NOMO-1 (cell line): ENCODE measurements around the gene PKNOX2.

Experiments used
- DNase-seq, 2 experiments: peaks; one replicate each; lab custom pipeline; 2025; ENCODE audit not compliant: unreplicated experiment in 2 of 2; lab: John Stamatoyannopoulos, UW

Gene PKNOX2

DNA sequence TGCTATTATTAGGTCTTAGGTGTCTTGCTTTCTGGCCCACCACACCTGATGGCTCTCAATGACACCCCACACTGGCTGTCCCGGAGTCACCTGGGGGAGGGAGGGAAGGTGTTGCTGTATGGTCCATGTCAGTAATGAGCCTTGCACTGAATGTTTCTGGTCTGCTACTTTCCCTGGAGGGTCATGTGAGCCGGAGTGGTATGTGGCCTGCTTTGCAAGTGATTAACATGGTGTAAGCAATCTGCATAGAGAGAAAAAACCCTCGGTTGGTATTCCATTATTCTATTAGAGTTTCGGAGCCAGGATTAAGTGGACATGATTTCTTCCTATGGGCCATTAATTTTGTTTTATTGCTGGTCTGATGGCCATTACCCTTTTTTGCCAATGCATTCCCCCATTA is 63.9 kb downstream of the PKNOX2 start:
- no peak for DNase-seq

DNA sequence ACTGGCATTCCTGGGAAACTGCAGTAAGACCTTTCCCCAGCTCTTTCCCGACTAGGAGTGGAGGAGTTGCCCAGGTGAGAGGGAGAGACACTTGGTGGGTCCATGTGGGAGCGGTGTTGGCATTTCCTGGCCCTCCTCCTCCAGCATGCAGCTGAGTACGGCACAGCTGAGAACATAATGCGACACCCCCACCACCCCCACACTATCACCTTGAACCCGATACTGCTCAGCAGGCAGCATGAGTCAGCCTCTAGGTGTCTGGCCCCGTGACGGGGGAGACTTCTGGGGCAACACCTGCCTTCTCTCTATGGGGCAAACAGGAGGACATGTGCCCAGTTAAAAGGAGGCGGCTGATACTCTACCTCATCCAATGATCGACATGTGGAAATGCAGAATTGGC is 64.4 kb downstream of the PKNOX2 start:
- DNase-seq: no peak

DNA sequence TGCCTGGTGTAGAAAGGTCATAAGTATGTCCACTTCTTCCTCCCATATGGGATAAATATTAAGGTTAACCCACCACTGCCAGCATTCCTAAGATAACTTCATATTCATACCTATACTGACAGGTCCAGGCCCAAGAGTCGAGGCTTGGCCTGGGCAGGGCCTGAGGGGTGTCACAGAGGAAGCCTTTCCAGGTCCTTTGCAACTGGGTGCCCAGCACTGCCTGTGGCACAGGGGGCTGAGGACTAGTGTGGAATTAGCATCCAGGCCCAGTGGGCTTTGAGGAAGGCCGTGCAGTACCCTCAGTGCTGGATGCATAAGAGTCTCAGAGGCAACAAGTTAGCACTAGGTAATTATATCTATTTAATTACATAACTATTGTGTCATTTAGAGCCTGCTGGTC is 65.4 kb downstream of the PKNOX2 start:
- DNase-seq: no peak

DNA sequence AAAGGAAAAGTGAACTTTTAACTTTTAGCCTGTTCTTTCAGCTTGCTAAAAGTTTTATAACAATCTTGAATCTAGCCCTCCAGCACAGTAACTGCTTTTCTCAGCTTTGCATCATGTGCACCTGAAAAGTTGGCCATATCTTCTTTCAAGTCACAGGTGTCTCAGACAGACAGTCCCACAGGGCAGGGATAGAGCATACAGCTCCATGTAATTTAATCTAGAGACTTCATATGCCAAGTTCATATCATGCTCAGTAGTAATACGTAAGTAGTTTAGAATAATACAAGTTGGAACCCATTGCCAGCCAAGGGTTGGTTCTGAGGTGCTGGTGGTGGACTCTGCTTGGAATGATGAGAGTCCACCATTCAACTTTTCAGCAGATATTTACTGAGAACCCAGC is 68.6 kb downstream of the PKNOX2 start:
- DNase-seq: no peak

DNA sequence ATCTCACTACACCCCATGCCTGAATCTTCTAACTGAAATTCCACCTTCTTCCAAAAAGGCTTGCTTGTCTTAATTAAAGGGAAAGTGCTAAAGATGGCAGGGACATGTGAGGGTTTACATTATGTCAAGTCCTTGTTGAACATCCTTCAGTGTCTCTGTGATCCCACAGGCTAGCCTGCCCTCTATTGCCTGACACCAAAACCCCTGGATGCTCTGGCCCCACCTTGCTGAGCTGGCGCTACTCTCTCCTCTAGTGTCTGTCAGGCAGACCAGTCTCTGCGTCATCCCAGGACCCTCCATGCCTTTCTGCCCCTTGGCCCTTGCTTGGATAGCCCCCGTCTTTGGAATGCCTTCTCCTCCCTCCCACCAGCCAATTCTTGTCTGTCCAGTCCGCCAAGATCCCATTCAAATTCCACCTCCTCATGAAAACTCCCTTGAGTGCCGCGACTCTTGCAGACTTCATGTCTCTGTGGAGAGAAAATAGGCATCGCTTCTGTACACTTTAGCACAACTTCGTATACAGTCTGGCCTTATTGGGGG is 69.3 kb downstream of the PKNOX2 start:
- DNase-seq: no peak

DNA sequence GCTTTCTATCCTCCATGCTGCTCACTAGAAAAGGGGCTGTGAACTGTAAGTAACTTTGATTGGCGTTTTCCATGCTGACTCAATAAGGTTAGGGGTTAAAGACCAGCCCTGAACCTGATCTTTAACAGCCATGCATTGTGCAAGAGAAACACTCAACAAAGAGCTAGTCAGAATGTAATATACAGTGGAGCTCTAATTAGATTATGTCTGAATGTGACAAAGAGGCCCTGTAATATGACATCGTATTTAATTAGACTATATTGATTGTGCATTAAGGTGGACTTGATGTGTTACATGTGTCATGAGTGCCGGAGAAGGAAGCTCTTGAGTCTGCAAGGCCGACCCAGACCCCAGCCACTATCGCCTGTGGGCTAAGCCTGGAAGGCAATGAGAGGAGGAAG is 70.5 kb downstream of the PKNOX2 start:
- peak; percentile 47 to 76 for DNase-seq

DNA sequence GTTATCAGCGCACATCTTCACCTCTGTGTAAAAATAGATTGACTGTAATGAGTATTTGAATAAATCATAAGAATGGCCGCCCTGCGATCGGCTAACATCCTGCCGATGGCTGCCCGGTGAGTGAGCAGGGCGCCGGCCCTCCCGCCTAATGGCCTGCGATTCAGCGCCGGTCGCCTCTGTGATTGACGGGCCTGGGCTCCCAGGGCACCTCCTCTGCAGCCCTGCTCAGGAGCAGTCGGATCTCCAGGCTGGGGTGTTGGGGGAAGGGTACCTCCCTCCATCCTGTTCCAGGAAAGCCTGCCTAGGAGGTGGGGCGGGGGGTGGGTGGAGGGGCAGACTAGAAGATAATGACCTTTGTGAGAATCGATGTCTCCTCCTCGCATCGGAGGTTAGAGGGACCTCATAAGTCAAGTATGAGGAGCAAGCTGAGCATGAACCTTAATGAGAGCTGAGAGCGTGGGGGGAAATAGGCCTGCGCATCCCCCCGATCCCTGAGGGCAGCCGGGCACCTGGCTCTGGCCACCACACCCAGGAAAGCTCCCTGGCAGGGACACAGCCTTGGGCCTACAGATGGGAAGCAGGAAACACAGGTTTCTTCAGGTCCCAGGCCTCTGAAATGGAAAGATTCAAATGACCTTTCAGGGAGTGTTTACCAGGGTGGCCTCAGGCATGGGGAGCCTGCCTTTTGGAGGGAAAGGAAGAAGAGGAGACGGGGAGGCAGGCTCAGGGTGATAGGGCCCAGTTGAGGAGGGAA is 71.7 kb downstream of the PKNOX2 start:
- no peak for DNase-seq

DNA sequence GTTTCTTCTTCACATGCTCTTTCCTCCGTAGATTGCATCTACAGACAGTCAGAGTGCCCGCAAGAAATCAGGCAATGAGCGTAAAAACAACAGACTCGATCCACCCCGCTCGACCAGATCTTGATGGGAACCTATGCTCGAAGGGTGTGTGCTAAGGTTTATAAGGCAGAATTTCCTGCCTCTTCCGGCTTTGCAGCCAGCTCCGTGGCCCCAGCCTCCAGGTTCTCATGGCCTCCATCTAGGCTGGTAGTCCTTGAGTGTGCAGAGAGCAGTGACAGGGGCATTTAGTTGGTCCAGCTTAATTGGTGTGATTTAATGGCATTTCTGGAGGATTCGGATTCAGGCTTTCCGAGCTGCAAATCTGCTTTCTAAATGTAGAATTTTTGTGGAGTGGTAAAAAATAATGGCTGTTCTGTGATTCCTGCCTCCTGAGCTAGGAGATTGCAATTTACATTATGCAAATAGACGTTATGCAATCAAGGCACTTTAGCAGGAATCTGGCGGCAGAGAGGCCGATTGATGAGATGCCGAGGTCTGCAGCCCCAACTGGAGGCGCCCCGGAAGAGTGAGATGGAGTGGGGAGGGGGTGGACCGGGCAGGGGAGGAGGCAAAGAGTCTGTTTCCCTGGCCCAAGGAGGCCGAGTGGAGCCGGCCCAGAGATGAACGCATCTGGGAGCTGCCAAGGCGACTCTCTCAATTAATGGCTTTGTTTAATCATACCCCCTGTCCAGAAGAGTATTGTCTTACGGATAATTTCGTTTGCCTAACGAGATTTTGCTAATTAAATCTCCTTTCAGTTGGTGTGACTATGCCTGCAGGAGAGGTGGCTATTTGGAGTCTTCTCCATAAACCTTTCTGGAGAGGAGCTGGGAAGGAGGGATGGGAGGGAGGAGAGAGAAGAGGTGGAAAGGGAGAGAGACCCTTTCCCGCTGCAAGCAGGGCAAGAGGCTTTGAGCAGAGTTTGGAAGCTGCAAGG is 75.3 kb downstream of the PKNOX2 start:
- no peak for DNase-seq

DNA sequence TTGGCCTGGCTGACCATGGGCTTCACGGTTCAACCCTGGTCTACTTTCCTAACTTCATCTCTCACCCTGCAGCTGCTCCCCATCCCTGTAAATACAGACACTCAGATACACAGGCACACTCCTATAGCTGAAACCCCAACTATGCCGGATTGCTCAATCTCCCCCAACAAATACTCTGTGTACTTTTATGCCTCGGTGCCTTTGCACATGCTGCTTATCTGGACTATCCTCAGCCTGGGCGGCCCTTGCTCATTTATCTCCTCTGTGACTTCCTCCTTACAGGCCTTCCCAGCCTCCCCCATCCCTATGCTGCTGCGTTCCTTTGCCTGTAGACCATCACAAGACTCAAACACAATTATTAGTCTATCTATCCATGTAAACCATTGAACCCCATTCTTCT is 76.6 kb downstream of the PKNOX2 start:
- no peak for DNase-seq

DNA sequence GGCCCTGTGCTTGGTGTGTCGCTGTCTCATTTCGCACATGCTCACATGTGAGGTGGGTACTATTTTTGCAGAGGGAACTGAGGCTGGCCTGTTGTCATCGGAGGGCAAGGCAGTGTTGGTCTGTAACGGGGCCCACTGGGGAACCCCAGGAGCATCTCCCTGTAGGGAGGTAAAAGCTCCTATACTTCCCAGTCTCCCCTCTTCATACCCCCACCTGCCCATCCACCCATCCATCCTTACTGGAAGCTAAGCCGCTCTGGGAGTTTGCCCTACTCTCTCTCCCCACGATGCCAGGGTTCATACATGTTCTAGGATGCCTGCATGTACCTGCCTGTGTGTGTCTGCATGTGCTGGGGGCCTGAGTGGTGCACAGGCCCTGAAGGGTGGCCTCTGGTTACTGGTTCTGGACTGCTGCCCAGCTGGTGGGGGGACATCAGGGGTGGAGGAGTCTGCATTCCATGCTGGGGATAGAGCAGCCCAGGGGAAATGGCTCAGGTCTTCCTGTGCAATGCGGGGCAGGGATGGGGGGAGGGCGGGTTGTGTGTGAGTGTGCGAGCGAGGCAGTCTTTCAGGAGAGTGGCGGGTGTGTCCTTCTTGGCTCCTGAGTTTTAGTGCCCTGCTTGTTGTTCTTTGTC is 77.7 kb downstream of the PKNOX2 start:
- DNase-seq: no peak

DNA sequence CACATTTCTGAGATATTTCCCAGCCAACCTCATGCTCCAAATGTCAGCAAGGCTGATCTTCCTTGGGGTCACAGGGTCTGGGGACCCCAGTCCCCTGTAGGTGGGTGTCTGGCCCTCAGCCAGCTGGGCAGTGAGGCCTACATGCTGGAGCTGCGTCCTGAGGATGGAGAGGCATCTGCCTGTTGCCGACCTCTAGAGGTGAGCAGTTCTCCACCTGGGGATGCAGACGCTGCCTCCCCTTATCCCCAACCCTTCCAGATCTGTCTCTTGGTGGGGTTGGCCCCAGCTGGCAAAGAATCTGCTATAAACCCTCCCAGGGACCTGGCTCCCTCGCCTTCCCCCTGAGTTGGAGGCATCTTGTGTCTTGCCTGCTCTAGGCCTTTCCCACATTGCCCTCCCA is 79.6 kb downstream of the PKNOX2 start:
- DNase-seq: no peak

DNA sequence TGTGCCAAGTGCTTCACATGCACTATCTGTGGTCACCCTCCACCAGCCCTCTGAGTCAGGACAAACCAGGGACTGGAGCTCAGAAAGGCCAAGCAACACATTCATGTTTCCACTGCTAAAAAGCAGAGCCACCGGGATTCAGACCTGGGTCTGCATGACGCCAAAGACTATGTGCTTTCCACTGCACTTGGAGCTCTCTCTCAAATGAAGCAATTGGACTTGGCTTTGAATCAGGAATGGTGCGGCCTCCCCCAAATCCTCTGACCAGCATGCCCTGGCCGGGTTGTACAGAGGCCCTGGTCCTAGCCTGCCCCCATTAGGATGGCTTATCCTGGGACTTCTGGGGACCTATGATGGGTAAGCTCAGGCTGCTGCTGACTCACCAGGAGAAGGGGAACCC is 80.7 kb downstream of the PKNOX2 start:
- no peak for DNase-seq

DNA sequence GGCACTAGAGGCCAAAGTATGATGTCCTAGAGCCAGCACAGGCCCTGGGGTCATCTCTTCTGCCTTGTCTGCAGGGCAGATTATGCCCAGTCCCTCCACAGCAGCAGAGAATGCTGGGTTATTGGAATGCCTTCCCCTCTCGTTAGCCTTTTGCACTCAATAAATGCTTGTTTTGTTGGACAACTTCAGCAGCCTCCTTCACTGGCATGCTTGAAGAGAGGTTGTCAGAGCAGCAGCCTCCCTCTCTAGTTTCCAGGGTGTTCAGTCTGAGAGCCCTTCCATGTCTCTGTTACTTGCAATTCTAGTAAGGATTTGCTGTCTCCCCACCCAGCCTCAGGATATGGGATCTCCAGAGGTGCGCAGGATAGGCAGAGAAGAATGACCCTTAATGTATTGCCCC is 82.9 kb downstream of the PKNOX2 start:
- no peak for DNase-seq

DNA sequence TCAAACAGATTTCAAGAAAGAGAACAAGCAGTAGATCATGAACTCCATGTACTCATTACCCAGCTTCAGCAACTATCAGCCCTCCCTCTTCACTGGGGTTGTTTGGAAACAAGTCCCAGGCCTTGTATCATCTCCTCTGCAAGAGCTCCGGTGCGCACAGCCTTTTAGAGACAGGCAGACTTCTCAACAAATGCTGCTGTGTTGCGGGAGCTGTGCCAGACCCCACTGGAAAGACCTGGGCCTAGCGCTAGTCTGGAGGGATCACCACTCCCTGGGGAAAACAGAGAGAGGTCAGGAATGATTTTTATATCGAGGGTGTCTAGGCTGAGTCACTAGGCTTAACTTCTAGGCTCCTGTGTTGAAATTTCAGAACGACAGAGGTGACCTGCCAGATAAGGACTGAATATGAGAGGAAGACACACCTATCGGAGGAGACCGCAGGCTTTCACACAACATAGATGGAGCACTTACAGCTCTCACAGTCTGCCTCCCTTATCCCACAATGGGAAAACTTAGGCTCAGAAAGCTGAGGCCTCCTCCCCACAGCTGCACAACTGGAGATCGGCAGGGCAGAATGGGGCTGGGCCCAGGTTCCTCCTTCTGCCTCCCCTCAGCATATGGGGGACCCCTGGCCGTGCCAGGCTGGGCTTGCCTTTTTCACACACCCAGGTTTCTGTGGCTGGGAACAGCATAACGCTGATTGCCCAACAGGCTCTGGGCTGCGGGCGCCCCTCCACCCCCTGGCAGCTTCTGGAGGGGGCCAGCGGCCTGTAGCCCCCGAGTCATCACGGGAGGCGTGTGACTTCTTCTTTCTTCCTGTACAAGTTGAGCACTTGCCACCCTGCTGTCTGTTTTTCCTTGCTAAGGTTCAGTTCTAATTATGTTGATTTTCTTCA is 86.0 kb downstream of the PKNOX2 start:
- peak; percentile 3 to 45 for DNase-seq

DNA sequence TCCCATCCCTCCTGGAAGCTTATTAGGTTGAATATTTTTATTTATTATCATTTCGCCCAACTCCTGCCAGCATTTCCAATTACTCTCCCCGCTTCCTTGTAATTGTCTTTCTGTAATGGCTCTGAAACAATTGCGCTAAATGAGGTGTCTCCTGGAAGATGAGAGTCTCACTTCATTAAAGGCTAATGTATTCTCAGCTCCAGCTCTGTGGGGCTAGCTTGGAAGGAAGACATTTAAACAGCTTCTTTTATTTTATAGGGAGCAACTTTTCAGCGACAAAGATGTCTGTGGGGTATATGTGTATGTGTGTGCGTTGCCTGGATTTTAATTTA is 86.6 kb downstream of the PKNOX2 start:
- no peak for DNase-seq

DNA sequence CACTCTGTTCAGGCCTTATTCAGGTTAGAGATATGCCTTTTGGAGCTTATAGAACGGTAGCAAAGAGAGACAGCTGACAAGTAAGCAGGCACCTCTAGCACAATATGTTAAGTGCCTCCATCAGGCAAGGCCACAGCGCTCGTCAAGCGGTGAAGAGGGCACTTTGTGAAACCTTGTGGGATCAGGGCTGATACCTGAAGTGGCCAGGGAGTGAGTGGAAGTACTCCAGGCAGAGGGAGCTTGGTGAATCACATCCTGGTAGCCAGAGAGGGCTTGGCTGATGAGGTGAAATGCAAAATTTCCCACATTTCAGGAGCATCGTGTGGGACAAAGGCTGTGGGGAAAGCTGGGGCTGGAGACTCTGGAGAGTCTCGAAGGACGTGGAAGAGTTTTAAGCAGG is 87.4 kb downstream of the PKNOX2 start:
- DNase-seq: no peak

DNA sequence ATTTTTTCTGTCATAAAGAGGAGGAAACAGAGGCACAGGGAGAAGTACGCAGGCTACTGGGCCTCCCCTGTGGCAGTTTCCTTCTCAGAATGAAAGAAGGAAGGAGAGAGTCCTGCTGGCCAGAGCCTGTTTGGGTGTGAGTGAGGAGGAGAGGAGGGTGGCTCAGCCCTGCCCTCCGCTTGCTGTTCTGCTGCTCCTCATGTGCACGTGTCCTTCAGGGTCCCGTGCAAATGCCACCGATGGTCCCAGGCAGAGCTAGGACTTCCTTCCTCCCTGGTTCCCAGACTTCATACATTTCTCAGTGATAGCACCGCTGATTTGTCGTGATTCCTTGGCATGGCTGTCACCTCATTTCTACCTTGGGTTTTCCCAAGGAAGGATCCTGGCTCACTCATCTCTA is 88.7 kb downstream of the PKNOX2 start:
- DNase-seq: no peak

DNA sequence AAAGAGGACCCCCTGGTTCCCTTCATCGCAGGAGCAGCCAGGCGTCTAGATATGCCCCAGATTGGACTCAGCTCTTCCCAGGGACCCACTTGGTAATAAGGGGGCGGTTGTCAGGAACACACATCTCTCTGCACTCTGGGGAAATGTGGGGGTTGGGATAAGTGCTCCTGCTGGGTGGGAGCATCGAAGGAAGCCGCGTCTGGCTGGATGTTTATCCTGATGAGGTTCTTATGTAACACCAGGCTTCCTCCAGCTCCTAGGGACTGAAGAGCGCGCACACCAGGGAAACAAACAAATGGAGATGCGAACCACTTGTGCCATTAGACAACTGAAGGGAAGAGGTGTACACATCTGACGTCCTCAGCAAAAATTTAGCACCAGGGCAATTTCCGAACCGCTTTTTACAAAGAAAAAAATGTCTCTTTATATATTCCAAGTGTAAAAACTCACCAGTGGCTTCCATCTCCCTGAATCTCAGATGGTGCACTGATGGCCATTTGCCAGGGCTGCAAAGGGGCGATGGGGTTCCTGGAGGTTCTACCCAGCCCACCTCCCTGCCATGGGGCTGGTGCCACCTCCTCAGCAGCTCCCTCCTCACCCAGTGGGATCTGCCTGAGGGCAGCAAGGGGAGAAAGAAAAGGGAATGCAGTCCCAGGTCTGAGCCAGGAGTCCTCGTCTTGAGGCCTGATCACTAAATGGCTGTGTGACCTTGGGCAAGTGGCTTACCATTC is 89.4 kb downstream of the PKNOX2 start:
- DNase-seq: no peak

DNA sequence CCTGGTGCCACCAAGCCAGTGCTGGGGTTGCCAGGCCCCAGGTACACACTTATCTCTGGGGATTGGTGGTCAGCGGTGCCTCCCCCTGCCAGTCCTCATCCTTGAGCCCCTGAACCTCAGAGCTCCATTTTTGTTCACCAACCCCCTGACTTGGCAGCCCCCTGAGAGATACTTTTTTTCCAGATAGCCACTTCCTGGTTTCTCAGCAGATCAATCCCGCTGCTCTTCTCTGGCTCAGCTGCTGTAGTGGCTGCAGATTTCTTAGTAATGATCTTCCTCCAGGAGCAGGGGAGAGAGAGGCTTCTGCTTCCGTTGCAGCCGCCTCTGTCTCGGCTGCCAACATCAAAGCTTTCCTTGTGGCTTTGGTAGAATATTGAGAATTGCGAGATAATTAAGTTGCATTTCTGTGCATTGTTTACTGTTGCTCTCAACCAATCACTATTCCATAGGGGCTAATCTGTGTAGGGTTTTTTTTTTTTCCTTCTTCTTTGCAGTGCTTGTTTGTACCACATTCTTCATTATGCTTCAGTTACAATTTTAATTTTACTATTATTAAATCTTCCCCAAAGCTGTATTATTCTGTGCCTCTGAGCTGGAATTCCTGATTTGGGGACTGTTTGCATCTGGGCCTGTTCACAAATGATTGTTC is 92.1 kb downstream of the PKNOX2 start:
- DNase-seq: no peak
